HL-60 (cell line): ENCODE measurements around the gene FHAD1.

Experiments used
- POLR2AphosphoS5 ChIP-seq: IDR thresholded peaks from 2 replicates; pipeline ENCODE4 v1.6.1; 2012; ENCODE audit warnings: low read depth
- TF ChIP-seq, protein P1 (sequence below): IDR thresholded peaks from one replicate; pipeline ENCODE4 v1.5.1; 2011; ENCODE audit warnings: low read length, control low read depth, inconsistent platforms; ENCODE audit not compliant: insufficient read depth
- TF ChIP-seq, protein P2 (sequence below): IDR thresholded peaks from 2 replicates; pipeline ENCODE4 v1.6.1; 2012; ENCODE audit warnings: low read depth; ENCODE audit not compliant: insufficient replicate concordance

DNA sequence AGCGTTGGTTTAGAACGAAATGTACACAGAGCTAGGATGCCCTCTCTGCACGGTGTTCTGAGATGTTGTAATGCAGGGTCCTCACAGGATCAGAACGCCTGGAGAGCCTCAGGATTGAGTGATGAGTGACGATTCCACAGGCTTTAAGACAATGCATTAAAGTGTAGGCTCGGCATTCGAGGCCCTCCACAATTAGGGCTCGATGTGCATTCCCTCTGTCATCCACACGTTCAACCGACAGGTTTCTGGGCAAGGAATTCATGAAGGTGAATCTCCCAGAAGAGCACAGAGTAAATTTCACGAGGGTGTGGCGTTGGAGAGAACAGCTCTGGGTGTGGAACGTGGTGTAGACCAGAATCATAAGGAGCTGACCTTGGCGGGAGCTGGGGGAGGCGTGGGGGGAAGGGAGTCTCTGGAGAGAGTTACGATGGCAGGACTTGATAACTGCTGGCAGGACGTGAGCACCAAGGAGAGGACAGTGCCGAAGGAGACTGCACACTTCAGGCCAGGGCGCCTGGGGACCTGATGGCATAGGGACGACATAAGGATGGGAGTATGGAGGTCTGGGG, 111.6 kb downstream of the FHAD1 start:
- TF ChIP-seq, protein P1, sequence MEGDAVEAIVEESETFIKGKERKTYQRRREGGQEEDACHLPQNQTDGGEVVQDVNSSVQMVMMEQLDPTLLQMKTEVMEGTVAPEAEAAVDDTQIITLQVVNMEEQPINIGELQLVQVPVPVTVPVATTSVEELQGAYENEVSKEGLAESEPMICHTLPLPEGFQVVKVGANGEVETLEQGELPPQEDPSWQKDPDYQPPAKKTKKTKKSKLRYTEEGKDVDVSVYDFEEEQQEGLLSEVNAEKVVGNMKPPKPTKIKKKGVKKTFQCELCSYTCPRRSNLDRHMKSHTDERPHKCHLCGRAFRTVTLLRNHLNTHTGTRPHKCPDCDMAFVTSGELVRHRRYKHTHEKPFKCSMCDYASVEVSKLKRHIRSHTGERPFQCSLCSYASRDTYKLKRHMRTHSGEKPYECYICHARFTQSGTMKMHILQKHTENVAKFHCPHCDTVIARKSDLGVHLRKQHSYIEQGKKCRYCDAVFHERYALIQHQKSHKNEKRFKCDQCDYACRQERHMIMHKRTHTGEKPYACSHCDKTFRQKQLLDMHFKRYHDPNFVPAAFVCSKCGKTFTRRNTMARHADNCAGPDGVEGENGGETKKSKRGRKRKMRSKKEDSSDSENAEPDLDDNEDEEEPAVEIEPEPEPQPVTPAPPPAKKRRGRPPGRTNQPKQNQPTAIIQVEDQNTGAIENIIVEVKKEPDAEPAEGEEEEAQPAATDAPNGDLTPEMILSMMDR: no peak
- TF ChIP-seq, protein P2, sequence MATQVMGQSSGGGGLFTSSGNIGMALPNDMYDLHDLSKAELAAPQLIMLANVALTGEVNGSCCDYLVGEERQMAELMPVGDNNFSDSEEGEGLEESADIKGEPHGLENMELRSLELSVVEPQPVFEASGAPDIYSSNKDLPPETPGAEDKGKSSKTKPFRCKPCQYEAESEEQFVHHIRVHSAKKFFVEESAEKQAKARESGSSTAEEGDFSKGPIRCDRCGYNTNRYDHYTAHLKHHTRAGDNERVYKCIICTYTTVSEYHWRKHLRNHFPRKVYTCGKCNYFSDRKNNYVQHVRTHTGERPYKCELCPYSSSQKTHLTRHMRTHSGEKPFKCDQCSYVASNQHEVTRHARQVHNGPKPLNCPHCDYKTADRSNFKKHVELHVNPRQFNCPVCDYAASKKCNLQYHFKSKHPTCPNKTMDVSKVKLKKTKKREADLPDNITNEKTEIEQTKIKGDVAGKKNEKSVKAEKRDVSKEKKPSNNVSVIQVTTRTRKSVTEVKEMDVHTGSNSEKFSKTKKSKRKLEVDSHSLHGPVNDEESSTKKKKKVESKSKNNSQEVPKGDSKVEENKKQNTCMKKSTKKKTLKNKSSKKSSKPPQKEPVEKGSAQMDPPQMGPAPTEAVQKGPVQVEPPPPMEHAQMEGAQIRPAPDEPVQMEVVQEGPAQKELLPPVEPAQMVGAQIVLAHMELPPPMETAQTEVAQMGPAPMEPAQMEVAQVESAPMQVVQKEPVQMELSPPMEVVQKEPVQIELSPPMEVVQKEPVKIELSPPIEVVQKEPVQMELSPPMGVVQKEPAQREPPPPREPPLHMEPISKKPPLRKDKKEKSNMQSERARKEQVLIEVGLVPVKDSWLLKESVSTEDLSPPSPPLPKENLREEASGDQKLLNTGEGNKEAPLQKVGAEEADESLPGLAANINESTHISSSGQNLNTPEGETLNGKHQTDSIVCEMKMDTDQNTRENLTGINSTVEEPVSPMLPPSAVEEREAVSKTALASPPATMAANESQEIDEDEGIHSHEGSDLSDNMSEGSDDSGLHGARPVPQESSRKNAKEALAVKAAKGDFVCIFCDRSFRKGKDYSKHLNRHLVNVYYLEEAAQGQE: no peak
- no peak for TF ChIP-seq POLR2AphosphoS5
